ENCODE measurements around the gene ZSWIM4. TPM values are rescaled to one million over a fixed set of nuclear protein-coding genes. Genes with fewer than 3 reads are reported as not detected.

The ZSWIM4 gene
- total and polyA plus RNA-seq, 2 of the 4 experiments (the other 2 are of a cell fraction) = 2.2 to 6.2 TPM

- POLR2A ChIA-PET (ENCODE audit: unreplicated experiment) = interaction anchor here (0.8 kb wide), 1 partner anchor 88 kb away, joined by 5 read pairs; no protein-coding TSS in a partner anchor
- in situ Hi-C loops (cut with MboI; ENCODE audit: low sequenced_read_pairs) = no loop called here
- no peak for TF ChIP-seq MAFK (IDR thresholded peaks at IDR 0.05; ENCODE audit: low read depth, low read length)
- TF ChIP-seq BHLHE40 (IDR thresholded peaks at IDR 0.05; ENCODE audit: low read depth, low read length) = no peak
- TF ChIP-seq NFE2L2 (IDR thresholded peaks at IDR 0.05; ENCODE audit: low read depth, low read length) = no peak
- no peak for TF ChIP-seq ELK1 (IDR thresholded peaks at IDR 0.05; ENCODE audit: borderline replicate concordance, low read depth, low read length)
- no peak for TF ChIP-seq RAD21 (IDR thresholded peaks at IDR 0.05; ENCODE audit: low read length)
- TF ChIP-seq POLR2A (IDR thresholded peaks at IDR 0.05; ENCODE audit: low read depth, low read length) = no peak
- no peak for TF ChIP-seq RCOR1 (IDR thresholded peaks at IDR 0.05; ENCODE audit: insufficient replicate concordance, low read length)
- TF ChIP-seq RFX5 (IDR thresholded peaks at IDR 0.05; ENCODE audit: low read depth, low read length) = no peak
- TF ChIP-seq CTCF (conservative IDR thresholded peaks at IDR 0.05; ENCODE audit: low read depth, low read length) = no peak
- no peak for TF ChIP-seq USF2 (IDR thresholded peaks at IDR 0.05; ENCODE audit: low read depth, low read length)
- no peak for TF ChIP-seq MXI1 (IDR thresholded peaks at IDR 0.05; ENCODE audit: borderline replicate concordance, low read depth, low read length)
- TF ChIP-seq FOS (IDR thresholded peaks at IDR 0.05; ENCODE audit: low read depth, low read length) = no peak
- no peak for TF ChIP-seq CEBPB (IDR thresholded peaks at IDR 0.05; ENCODE audit: low read depth, low read length)
Observed at GRCh38 chr19:13821292-13821691, 26.0 kb downstream of the ZSWIM4 start.

More at GRCh38 chr19:13821292-13821691, 26.0 kb downstream of the ZSWIM4 start:
- Histone ChIP-seq H2BK20ac (ENCODE audit: low read depth, low read length) (no peak overlapping the region), H2AK5ac (ENCODE audit: low read depth, low read length) (no peak overlapping the region), H2BK15ac (ENCODE audit: low read depth, low read length) (no peak overlapping the region), H3K14ac (replicated peaks; ENCODE audit: low read depth, low read length) (no peak overlapping the region), H3K9ac (ENCODE audit: low read depth, low read length) (no peak overlapping the region), H3K9me3 (ENCODE audit: control insufficient read depth, insufficient read depth, low read length) (no peaks in the 10 kb centered on the region), H4K8ac (ENCODE audit: low read depth in 2 of 2, low read length in 2 of 2) (no peak overlapping the region), H3K27me3 (ENCODE audit: control insufficient read depth, insufficient read depth, low read length) (no peaks in the 10 kb centered on the region), H3K36me3 (ENCODE audit: control insufficient read depth, insufficient read depth, low read length) (peaks cover 64% of the 10 kb centered on the region), H3K9me1 (ENCODE audit: insufficient read depth, low read length) (peaks cover 4% of the 10 kb centered on the region; the same call in 1 of the 2 replicates), H3K4ac (ENCODE audit: low read depth, low read length) (no peak overlapping the region), H3K18ac (ENCODE audit: low read depth, low read length) (no peak overlapping the region), H3K23ac (ENCODE audit: low read depth, low read length) (no peak overlapping the region), H2BK120ac (ENCODE audit: low read depth, low read length) (no peak overlapping the region), H3K4me2 (ENCODE audit: low read depth, low read length) (no peak overlapping the region), H3K56ac (ENCODE audit: extremely low read depth, insufficient read depth, low read length) (no peak overlapping the region), H2AFZ (replicated peaks; ENCODE audit: low read length, poor library complexity) (no peak overlapping the region), H2AK9ac (replicated peaks; ENCODE audit: low read depth, low read length, poor library complexity) (no peak overlapping the region), H4K5ac (ENCODE audit: low read depth, low read length) (no peak overlapping the region), H3K4me1 (ENCODE audit: control insufficient read depth, insufficient read depth, low read length) (no peaks in the 10 kb centered on the region), H4K91ac (ENCODE audit: insufficient read depth, low read depth, low read length) (no peak overlapping the region), H3K79me1 (ENCODE audit: low read depth in 1 of 2, low read length in 2 of 2) (peaks cover 11 to 37% of the 10 kb centered on the region in 2 experiments; a peak in 2 of 4 replicates), H3K4me3 (ENCODE audit: insufficient read depth, low read depth, low read length) (no peak overlapping the region), H4K20me1 (ENCODE audit: insufficient read depth, low read length) (peaks cover 15% of the 10 kb centered on the region), H3K27ac (ENCODE audit: insufficient read depth, low read length) (no peak overlapping the region), H2BK5ac (ENCODE audit: low read depth, low read length, poor library complexity, severe bottlenecking) (no peak overlapping the region)
- ATAC-seq (ENCODE audit: low read depth) = no peak
- intact Hi-C loops (cut with micrococcal nuclease) (no loop called here), dilution Hi-C loops (cut with HindIII; ENCODE audit: low sequenced_read_pairs, unreplicated experiment) (no loop called here)
- WGBS, 2 experiments (ENCODE audit: extremely low coverage in 2 of 2, insufficient read length in 1 of 2) = no CpG with 5 or more reads among the region's 2 CpGs
- CTCF ChIA-PET = no interaction called here
- DNase-seq = no peak
- no TSS peak for BruUV-seq (replicated peaks)
